IPS-11a (cell line): ENCODE data around the gene ATAD3B.
"Not testable (repeated sequence)": the region's sequence is repeated elsewhere in the genome, so short reads cannot be mapped to it uniquely, and the experiment has no call there.

Experiments
- H3K4me3 ChIP-seq: one replicate; pipeline ENCODE4 v1.5.1; 2013; ENCODE audit warnings: low read depth, low read length, control low read depth

ATAD3B gene, protein sequence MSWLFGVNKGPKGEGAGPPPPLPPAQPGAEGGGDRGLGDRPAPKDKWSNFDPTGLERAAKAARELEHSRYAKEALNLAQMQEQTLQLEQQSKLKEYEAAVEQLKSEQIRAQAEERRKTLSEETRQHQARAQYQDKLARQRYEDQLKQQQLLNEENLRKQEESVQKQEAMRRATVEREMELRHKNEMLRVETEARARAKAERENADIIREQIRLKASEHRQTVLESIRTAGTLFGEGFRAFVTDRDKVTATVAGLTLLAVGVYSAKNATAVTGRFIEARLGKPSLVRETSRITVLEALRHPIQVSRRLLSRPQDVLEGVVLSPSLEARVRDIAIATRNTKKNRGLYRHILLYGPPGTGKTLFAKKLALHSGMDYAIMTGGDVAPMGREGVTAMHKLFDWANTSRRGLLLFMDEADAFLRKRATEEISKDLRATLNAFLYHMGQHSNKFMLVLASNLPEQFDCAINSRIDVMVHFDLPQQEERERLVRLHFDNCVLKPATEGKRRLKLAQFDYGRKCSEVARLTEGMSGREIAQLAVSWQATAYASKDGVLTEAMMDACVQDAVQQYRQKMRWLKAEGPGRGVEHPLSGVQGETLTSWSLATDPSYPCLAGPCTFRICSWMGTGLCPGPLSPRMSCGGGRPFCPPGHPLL

GRCh38 chr1:1471389-1472052 lies at the start of gene ATAD3B:
Gene ATAD3B, plus strand, starts transcription at chr1:1471765. Its CDS starts 120 bp downstream, at chr1:1471885.
- H3K4me3 ChIP-seq = peak within 1 kb of the TSS; percentile 93

GRCh38 chr1:1421907-1422464 lies 49.6 kb upstream of the ATAD3B start:
- H3K4me3 ChIP-seq = no peak overlapping the region

- H3K4me3 ChIP-seq = no peak overlapping the region
Measured at GRCh38 chr1:1422465-1423244, 48.9 kb upstream of the ATAD3B start.

GRCh38 chr1:1423245-1423597 lies 48.3 kb upstream of the ATAD3B start:
- H3K4me3 ChIP-seq = no peak overlapping the region

DNA sequence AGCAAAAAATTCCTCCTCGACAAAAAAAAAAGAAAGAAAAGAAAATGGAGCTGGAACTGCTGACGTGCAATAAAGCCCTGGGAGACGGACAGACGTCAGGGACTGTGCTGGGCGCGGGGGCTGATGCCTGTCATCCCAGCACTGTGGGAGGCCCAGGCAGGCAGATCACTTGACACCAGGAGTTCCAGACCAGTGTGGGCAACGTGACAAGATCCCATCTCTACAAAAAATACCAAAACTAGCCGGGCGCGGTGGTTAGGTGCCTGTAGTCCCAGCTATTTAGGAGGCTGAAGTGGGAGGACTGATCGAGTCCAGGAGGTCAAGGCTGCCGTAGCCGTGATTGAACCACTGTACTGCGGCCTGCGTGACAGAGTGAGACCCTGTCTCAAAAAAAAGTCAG lies 46.9 kb upstream of the ATAD3B start:
- H3K4me3 ChIP-seq = no peak overlapping the region

GRCh38 chr1:1425426-1425752 lies 46.2 kb upstream of the ATAD3B start:
- H3K4me3 ChIP-seq = no peak overlapping the region

DNA sequence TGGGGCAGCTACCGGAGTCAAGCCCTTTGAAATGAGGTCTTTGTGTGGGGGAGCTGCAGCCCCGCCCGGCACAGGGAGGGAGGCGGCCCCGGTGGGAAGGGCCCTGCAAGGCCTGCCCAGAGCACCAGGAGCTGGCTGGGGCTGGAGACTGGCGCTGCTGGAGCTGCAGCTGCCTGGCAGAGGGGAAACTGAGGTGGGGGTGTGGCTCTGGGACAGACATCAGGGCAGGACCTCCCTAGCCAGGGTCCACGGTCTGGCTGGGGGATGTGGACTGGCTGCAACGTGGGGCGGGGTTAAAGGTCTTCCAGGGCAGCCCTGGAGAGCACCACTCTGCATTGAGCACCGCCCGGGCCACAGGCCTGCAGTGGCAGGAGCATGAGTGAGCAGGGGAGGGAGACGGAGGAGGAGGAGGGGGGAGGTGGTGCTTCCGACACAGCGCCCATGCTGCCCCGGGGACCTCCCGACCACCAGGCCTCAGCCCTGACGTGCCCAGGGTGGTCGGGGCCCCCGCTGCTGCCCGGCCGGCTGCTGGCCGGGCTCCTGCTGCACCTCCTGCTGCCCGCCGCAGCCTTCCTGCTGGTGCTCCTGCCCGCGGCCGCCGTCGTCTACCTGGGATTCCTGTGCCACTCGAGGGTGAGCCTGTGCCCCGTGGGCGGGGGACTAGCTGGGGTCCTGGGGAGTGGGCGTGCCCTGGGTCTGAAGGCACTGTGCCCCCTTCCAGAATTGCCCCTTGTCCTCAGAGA lies 45.6 kb upstream of the ATAD3B start:
- H3K4me3 ChIP-seq = no peak overlapping the region

- no peak overlapping the region for H3K4me3 ChIP-seq
Measured at GRCh38 chr1:1426496-1427105, 45.0 kb upstream of the ATAD3B start.

DNA sequence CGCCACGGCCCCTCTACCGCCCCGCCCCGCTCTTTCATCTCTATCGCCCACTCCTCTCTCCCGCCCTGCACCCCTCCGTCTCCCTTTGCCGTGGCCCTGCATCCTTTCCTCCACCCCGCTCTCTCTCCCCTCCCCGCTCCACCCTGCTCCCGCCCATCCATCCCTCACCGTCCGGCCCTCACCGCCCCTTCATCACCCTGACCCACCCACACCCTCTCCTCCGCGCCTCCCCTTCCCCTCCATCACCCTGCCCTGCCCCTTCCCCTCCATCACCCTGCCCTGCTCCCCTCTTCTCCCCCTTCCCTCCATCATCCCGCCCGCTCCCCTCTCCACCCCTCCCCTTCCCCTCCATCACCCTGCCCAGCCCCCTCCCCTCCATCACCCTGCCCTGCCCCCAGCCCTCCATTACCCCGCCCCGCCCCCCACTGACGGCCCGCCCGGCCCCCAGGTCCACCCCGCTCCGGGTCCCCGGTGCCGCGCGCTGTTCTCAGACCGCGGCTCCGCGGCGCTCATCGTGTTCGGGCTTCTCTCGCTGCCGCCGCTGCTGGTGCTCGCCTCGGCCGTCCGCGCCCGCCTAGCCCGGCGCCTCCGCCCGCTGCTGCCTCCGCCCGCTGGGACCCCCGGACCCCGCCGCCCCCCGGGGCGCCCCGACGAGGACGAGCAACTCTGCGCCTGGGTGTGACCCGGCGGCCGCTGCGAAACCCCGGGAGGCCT lies 44.3 kb upstream of the ATAD3B start:
- H3K4me3 ChIP-seq = no peak overlapping the region

DNA sequence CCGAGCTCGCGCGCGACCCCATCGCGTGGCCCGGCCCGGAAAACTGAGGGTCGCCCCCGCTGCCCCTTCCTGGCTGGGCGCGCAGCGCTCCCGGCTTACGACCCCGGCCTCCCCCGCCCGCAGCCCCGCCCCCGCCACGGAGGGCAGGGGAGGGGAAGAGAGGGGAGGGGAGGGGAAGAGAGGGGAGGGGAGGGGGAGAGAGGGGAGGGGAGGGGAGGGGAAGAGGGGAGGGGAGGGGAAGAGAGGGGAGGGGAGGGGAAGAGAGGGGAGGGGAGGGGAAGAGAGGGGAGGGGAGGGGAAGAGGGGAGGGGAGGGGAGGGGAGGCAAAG lies 43.8 kb upstream of the ATAD3B start:
- H3K4me3 ChIP-seq = no peak overlapping the region

- no peak overlapping the region for H3K4me3 ChIP-seq
Measured at GRCh38 chr1:1428174-1428573, 43.4 kb upstream of the ATAD3B start.

GRCh38 chr1:1428967-1429366 lies 42.6 kb upstream of the ATAD3B start:
- not testable (repeated sequence) for H3K4me3 ChIP-seq

- H3K4me3 ChIP-seq = no peak overlapping the region
Measured at GRCh38 chr1:1429671-1430073, 41.9 kb upstream of the ATAD3B start.

DNA sequence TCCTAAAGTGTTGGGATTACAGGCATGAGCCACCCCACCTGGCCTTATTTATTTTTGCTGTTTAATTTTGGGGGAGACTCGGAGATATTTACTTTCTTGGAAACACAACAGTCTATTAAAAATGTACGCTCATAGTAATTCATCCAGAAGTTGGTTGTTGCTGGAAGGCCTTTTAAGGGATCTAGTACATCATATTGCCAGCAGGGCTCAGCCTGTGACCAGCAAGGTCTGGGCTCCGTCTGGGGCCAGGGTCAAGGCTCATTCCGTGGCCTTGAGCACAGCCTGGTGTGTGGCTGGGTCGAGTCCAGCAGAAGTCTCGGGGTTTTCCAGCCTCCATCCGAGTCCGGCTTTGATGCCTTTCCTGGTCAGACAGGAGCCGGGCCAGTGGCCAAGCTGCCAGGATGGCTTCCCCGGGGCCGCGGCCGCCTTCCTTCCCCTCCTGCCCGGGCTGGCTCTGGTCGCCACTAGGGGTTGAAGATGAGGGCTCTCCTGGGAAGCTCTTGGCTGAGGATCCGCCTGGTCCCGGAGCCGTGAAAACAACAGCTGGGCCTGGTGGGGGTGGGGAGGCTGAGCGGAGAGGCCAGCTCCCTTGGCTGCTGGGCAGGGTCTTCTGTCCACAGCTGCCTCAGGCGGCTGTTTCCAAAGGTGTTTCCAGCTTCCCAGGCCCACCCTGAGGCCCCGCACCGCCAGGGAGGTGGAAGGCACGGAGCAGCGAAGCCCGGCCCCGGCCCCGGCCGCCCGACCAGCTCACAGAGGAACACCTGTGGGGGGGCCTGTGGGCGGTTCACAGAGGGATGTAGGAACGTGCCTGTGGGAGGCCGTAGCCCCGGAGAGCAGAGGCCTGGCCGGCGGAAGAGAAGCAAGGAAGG lies 41.2 kb upstream of the ATAD3B start:
- H3K4me3 ChIP-seq = no peak overlapping the region

GRCh38 chr1:1430992-1431844 lies 40.3 kb upstream of the ATAD3B start:
- no peak overlapping the region for H3K4me3 ChIP-seq

DNA sequence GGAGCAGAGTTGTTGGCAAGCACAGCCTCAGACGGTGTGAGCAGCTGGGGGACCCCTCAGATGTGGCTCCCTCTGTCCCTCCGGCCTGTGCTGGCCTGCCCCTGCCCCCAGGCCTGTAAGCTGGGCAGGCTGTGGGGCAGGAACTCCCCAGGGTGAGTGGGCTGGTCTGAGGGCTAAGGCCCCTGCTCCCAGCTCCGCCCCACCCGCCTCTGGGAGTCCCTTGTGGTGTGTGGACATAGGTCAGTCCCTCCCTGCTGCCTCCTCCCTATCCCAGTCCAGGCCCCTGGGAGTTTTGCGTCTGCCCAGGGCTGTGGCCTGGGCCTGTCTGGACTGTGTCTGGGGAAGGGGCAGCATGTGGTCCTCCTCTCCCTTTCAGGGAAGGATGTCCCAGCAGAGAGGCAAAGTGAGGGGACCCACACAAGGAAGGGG lies 39.7 kb upstream of the ATAD3B start:
- no peak overlapping the region for H3K4me3 ChIP-seq

DNA sequence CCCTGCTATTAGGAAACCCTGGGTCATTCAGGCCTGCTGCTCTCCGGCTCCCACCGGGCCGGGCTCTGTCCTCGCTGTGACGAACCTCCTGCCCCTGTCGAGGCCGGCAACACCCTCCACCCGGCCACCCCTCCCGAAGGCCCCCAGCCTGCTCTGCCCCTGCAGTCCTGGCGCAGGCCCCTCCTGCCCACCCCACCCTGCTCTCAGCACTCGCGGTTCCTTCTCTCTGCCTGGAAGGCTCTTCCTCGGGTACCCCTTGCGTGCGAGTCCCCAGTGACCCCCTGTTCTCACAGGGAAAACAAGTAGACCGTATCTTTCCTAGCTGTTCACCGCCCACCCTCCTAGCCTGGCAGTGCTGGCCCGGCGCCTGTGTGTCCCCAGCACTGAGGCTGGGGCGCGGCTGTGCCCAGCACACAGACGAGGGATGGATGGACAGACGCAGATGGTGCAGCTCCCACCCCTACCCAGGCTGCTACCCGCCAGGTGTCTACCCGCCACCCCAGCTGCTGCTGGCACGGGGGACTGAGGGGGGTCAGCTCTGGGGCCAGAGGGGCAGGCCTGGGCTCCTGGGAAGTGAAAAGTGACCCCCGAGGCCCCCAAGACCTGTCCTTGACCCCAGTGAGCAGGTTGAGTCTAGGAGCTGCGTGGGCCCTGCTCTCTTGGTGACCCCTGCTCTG lies 39.2 kb upstream of the ATAD3B start:
- H3K4me3 ChIP-seq = no peak overlapping the region
